Suprapubic skin (tissue), 4 donors: ENCODE data around the gene EPB41L4A.

ENCODE experiments used
- CTCF ChIP-seq, 2 donors: fragments of 200-600 bp in 1 of 2; fragments of 450-650 bp in 1 of 2; sonication (generic) in 1 of 2; IDR thresholded peaks; one replicate each; pipeline ENCODE4 v1.5.1; 2016 to 2019; ENCODE audit warnings: antibody characterized with exemption in 2 of 2, mild to moderate bottlenecking in 1 of 2, moderate library complexity in 1 of 2
- POLR2A ChIP-seq, 2 donors: fragments of 450-650 bp; IDR thresholded peaks; one replicate each; pipeline ENCODE4 v1.6.1; 2017; ENCODE audit warnings: antibody characterized with exemption in 2 of 2, mild to moderate bottlenecking in 2 of 2, moderate library complexity in 2 of 2
- POLR2AphosphoS5 ChIP-seq, 3 donors: sonication (generic); formaldehyde crosslinking; IDR thresholded peaks; one replicate each; pipeline ENCODE4 v1.6.1; 2017; ENCODE audit warnings: antibody characterized with exemption in 3 of 3

- TF ChIP-seq CTCF (IDR thresholded peaks at IDR 0.05) = no peak
- no peak for TF ChIP-seq POLR2AphosphoS5 (IDR thresholded peaks at IDR 0.05)
- no peak for TF ChIP-seq POLR2A (IDR thresholded peaks at IDR 0.05)
Measured at GRCh38 chr5:112200131-112200530, 218.9 kb downstream of the EPB41L4A start.
